ENCODE measurements around the gene FAIM2.

Gene FAIM2

DNA sequence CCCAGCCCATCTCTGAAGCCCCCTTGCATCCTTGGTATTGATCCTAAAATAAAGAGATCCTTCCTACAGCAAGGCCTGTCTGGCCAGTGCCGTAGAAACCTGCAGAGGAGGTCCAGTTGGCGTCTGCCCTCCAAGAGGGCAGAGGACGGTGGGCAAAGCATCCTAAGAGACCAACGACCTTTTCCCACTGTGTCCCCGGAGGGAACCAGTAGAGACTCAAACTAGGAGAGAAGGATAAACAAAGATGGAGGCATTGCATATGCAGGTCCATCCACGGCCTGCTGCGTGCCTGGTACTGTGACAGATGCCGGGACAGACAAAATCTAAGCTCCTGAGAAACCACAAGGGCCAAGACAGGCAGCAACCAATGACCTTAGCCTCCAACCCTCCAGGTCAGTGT, 79.3 kb downstream of the FAIM2 start:
- no peak for DNase-seq (ENCODE audit: low spot score)

DNA sequence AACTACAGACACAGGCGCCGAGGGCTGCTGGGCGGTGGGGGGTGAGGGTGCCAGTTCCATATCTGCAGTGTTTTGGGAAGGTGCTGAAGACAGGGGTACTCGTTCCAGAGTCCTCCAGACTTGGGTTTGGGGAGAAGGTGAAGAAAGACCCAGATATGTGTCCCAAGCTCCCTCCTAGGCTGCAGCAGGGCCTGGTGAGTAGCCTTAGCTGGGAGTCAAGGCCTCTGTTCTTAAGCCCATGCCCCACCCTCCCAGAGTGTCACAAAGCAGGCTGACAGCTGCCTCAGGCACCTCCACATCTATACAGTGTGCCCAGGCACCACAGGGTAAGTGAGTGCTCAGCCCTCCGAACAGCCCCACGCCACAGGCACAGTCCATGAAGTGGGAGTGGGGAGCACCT, 79.7 kb downstream of the FAIM2 start:
- DNase-seq (ENCODE audit: low spot score): no peak

DNA sequence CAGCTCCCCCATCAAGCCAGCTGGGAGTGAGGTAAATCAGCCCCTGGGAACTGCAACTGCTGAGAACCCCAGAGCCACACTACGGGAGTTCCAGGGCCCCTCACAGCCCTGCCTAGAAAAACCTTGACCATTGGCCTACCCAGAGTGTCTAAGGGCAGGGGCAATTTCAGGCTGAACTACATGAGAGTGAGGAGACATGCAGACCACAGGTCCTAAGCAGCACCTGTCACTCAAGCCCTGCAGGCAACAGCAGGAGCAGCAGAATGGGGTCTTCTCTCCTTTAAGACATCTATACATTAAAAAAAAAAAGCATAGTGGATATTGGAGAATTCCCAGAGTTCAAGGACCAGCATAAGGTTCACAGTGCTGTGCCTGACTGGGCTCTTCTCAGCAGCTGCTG, 80.3 kb downstream of the FAIM2 start:
- DNase-seq (ENCODE audit: low spot score): no peak

DNA sequence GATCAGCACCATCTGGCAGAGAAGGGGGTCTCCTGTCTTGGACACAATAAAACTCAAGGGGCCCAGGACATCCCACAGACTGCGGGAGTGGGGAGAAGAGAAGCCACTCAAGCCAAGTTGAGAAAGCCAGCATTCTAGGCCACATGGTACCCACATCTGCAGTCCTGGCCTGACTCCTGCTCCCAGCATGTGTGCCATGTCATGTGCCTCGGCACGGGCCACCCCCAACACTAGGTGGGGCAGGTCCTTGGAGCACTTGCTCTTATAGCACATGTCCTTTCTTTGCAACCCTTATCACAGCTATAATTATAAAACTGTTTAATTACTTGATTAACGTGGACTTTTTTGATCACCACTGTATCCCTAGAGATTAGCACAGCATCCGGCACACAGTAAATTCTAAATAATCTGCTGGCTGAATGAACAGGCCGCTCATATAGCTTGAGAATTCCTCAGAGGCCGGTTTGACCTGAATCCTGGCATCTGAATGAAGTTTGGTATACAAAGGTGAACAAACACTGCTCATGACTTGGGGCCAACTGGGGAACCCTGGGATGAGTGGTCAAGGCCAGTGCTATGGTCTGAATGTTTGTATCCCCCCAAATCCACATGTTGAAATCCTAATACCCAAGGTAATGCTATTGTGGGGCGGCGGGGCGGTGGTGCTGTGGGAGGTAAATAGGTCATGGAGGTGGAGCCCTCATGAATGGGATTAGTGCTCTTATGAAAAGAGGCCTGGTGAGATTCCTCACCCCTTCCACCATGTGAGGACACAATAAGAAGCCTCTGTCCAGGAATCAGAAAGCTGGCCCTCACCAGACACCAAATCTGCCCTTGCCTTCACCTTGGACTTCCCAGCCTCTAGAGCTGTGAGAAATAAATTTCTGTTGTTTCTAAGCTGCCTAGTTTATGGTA, 82.1 kb downstream of the FAIM2 start:
- DNase-seq (ENCODE audit: low spot score): no peak

DNA sequence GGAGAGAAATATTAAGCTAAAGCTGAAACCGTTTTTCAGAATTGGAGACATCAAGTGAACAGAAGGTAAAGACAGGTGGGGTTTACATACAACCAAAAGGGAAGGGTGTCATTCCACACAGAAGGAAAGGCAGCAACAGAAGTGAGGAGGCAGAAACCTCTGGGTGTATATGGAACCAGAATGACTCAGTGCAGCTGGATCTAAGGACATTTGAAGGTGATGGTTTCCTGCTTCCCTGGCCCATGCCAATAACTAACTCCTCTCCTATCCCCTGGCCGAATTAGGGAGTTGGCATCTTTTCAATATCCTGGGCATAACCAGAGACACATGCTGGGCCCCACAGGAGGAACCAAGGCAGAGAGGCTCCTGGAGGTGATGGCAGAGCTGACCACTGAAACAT, 83.9 kb downstream of the FAIM2 start:
- DNase-seq (ENCODE audit: low spot score): no peak

DNA sequence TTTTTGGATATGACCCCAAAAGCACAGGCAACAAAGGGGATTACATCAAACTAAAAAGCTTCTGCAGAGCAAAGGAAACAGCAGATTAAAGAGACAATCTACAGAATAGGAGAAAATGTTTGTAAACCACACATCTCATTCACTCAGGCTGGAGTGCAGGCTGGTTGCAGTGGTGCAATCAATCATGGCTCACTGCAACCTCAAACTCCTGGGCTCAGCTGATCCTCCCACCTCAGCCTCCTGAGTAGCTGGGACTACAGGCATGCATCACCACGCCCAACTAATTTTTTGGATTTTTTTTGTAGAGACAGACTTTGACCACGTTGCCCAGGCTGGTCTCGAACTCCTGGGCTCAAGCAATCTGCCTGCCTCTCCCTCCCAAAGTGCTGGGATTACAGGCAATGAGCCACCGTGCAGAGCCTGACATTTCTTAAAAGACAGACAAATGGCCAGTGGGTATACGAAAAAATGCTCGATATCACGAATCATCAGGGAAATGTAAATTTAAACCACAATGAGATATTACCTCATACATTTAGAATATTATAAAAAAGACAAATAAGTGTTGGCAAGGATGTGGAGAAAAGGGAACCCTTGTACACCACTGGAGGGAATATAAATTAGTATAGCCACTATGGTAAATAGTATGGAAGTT, 85.3 kb downstream of the FAIM2 start:
- no peak for DNase-seq (ENCODE audit: low spot score)

Measured in NAMALWA (cell line).